ENCODE measurements around the gene M6PR. TPM values are rescaled to one million over a fixed set of nuclear protein-coding genes. Genes with fewer than 3 reads are reported as not detected.

M6PR gene
- total RNA-seq, 1 experiment from 2014 or later = 130 TPM

- TF ChIP-seq CTCF (IDR thresholded peaks at IDR 0.05; ENCODE audit: unreplicated experiment) = no peak
- DNase-seq (ENCODE audit: unreplicated experiment) = no peak
- intact Hi-C loops (cut with micrococcal nuclease) = no loop called here
- H3K4me1 Mint-ChIP-seq (ENCODE audit: insufficient read depth, unreplicated experiment) = peaks cover 19% of the 10 kb centered on the region
- H3K27me3 Mint-ChIP-seq (ENCODE audit: insufficient read depth, unreplicated experiment) = no peaks in the 10 kb centered on the region
- CTCF ChIA-PET = interaction anchor here (0.8 to 4.0 kb wide), 10 partner anchors 9 to 408 kb away, joined by 3 to 41 read pairs (median 4); partner anchors contain the start of gene PHC1
- H3K36me3 Mint-ChIP-seq (ENCODE audit: insufficient read depth, unreplicated experiment) = peaks cover 24% of the 10 kb centered on the region
- no peak overlapping the region for H3K27ac Mint-ChIP-seq (ENCODE audit: low read depth, unreplicated experiment)
- no peak overlapping the region for H3K4me3 Mint-ChIP-seq (ENCODE audit: unreplicated experiment)
- H3K9me3 Mint-ChIP-seq (ENCODE audit: unreplicated experiment) = no peaks in the 10 kb centered on the region
- BruUV-seq (replicated peaks) = no TSS peak
- POLR2A ChIA-PET = interaction anchor here (0.7 to 6.2 kb wide), 4 partner anchors 18 to 429 kb away, joined by 3 to 76 read pairs (median 4); partner anchors contain the start of gene PHC1
Observed at GRCh38 chr12:8951744-8952143, 2.3 kb upstream of the M6PR start.

GRCh38 chr12:8950702-8951478 lies 1.4 kb upstream of the M6PR start:
- no peaks in the 10 kb centered on the region for H3K27me3 Mint-ChIP-seq (ENCODE audit: insufficient read depth, unreplicated experiment)
- peak overlapping the region; percentile 100 for H3K4me3 Mint-ChIP-seq (ENCODE audit: unreplicated experiment)
- peak overlapping the region; percentile 100 for H3K27ac Mint-ChIP-seq (ENCODE audit: low read depth, unreplicated experiment)
- TF ChIP-seq CTCF (IDR thresholded peaks at IDR 0.05; ENCODE audit: unreplicated experiment) = no peak
- DNase-seq (ENCODE audit: unreplicated experiment) = no peak
- BruUV-seq (replicated peaks) = TSS peak; percentile 53
- intact Hi-C loops (cut with micrococcal nuclease) = loop anchor here (1.0 kb wide), 1 partner anchor 88 kb away; no protein-coding TSS in a partner anchor
- peaks cover 22% of the 10 kb centered on the region for H3K36me3 Mint-ChIP-seq (ENCODE audit: insufficient read depth, unreplicated experiment)
- peaks cover 20% of the 10 kb centered on the region for H3K4me1 Mint-ChIP-seq (ENCODE audit: insufficient read depth, unreplicated experiment)
- ChIA-PET CTCF (interaction anchor here (0.5 to 4.0 kb wide), 19 partner anchors 8 to 407 kb away, joined by 3 to 41 read pairs (median 4); partner anchors contain the start of gene PHC1), POLR2A (interaction anchor here (0.6 to 6.2 kb wide), 12 partner anchors 8 to 430 kb away, joined by 3 to 76 read pairs (median 4); partner anchors contain the start of gene PHC1)
- no peaks in the 10 kb centered on the region for H3K9me3 Mint-ChIP-seq (ENCODE audit: unreplicated experiment)

- POLR2A ChIA-PET = interaction anchor here (0.5 to 6.2 kb wide), 23 partner anchors 9 to 918 kb away, joined by 3 to 76 read pairs (median 4); partner anchors contain the start of genes PHC1 and RIMKLB
- Mint-ChIP-seq H3K27me3 (ENCODE audit: insufficient read depth, unreplicated experiment) (no peaks in the 10 kb centered on the region), H3K9me3 (ENCODE audit: unreplicated experiment) (no peaks in the 10 kb centered on the region), H3K27ac (ENCODE audit: low read depth, unreplicated experiment) (peak overlapping the region; percentile 100), H3K4me1 (ENCODE audit: insufficient read depth, unreplicated experiment) (peaks cover 20% of the 10 kb centered on the region), H3K4me3 (ENCODE audit: unreplicated experiment) (peak overlapping the region; percentile 100), H3K36me3 (ENCODE audit: insufficient read depth, unreplicated experiment) (peaks cover 21% of the 10 kb centered on the region)
- no peak for DNase-seq (ENCODE audit: unreplicated experiment)
- intact Hi-C loops (cut with micrococcal nuclease) = loop anchor here (1.0 kb wide), 1 partner anchor 89 kb away; no protein-coding TSS in a partner anchor
- no TSS peak for BruUV-seq (replicated peaks)
- no peak for TF ChIP-seq CTCF (IDR thresholded peaks at IDR 0.05; ENCODE audit: unreplicated experiment)
- CTCF ChIA-PET = interaction anchor here (0.7 to 4.0 kb wide), 17 partner anchors 9 to 390 kb away, joined by 3 to 41 read pairs (median 4); partner anchors contain the start of gene PHC1
Observed at GRCh38 chr12:8950221-8950527, 729 bp upstream of the M6PR start.

GRCh38 chr12:8948701-8949341 lies 624 bp downstream of the M6PR start:
- DNase-seq (ENCODE audit: unreplicated experiment) = peak; percentile 17
- Mint-ChIP-seq H3K9me3 (ENCODE audit: unreplicated experiment) (no peaks in the 10 kb centered on the region), H3K27ac (ENCODE audit: low read depth, unreplicated experiment) (peak overlapping the region; percentile 100), H3K4me1 (ENCODE audit: insufficient read depth, unreplicated experiment) (peaks cover 20% of the 10 kb centered on the region), H3K27me3 (ENCODE audit: insufficient read depth, unreplicated experiment) (no peaks in the 10 kb centered on the region), H3K4me3 (ENCODE audit: unreplicated experiment) (peak overlapping the region; percentile 100), H3K36me3 (ENCODE audit: insufficient read depth, unreplicated experiment) (peaks cover 32% of the 10 kb centered on the region)
- ChIA-PET CTCF (interaction anchor here (0.6 to 4.0 kb wide), 18 partner anchors 27 to 1047 kb away, joined by 3 to 41 read pairs (median 4); partner anchors contain the start of gene PHC1), POLR2A (interaction anchor here (0.8 to 6.2 kb wide), 20 partner anchors 10 to 318 kb away, joined by 3 to 76 read pairs (median 4); partner anchors contain the start of genes PHC1 and RIMKLB)
- BruUV-seq (replicated peaks) = TSS peak; percentile 50
- TF ChIP-seq CTCF (IDR thresholded peaks at IDR 0.05; ENCODE audit: unreplicated experiment) = no peak
- intact Hi-C loops (cut with micrococcal nuclease) = loop anchor here (2.0 to 5.0 kb wide), 2 partner anchors 34 to 252 kb away; partner anchors contain the start of genes PHC1 and RIMKLB
